MM.1S (cell line): ENCODE data around the gene CDX1.

Source experiments
- DNase-seq: peaks from one replicate; pipeline ENCODE4 v3.0.0-alpha.2; 2015
- H2AFZ ChIP-seq: fragments of 300-600 bp; sonication (generic); 2 replicates; pipeline ENCODE4 v1.6.0; 2016; ENCODE audit warnings: antibody characterized with exemption, low read length
- H3F3A ChIP-seq: fragments of 300-600 bp; sonication (generic); 2 replicates; pipeline ENCODE4 v1.6.1; 2016; ENCODE audit warnings: mild to moderate bottlenecking, antibody characterized with exemption, low read length, moderate library complexity, mixed read lengths; ENCODE audit not compliant: insufficient read depth
- H3K27ac ChIP-seq: fragments of 300-600 bp; sonication (generic); 2 replicates; pipeline ENCODE4 v1.5.1; 2016; ENCODE audit warnings: mild to moderate bottlenecking, low read length
- H3K27me3 ChIP-seq: fragments of 300-600 bp; sonication (generic); replicated peaks from 2 replicates; pipeline ENCODE4 v1.6.0; 2016; ENCODE audit warnings: low read length; ENCODE audit not compliant: insufficient read depth
- H3K36me3 ChIP-seq: fragments of 300-600 bp; sonication (generic); replicated peaks from 2 replicates; pipeline ENCODE4 v1.6.1; 2016; ENCODE audit warnings: mild to moderate bottlenecking, low read length, mixed read lengths; ENCODE audit not compliant: insufficient read depth
- H3K4me1 ChIP-seq: fragments of 300-600 bp; sonication (generic); 2 replicates; pipeline ENCODE4 v1.6.1; 2016; ENCODE audit warnings: low read length, mixed read lengths
- H3K4me2 ChIP-seq: fragments of 300-600 bp; sonication (generic); 2 replicates; pipeline ENCODE4 v1.6.0; 2016; ENCODE audit warnings: low read depth, low read length
- H3K4me3 ChIP-seq: fragments of 300-600 bp; sonication (generic); 2 replicates; pipeline ENCODE4 v1.5.1; 2016; ENCODE audit warnings: low read length, mixed read lengths
- H3K79me2 ChIP-seq: fragments of 300-600 bp; sonication (generic); 2 replicates; pipeline ENCODE4 v1.6.1; 2016; ENCODE audit warnings: mixed run types, low read length, mixed read lengths
- H3K9ac ChIP-seq: fragments of 300-600 bp; sonication (generic); 2 replicates; pipeline ENCODE4 v1.6.1; 2016; ENCODE audit warnings: low read length, mixed read lengths
- H3K9me2 ChIP-seq: fragments of 300-600 bp; sonication (generic); replicated peaks from 2 replicates; pipeline ENCODE4 v1.6.1; 2016; ENCODE audit warnings: mild to moderate bottlenecking, low read length, mixed read lengths; ENCODE audit not compliant: insufficient read depth
- H3K9me3 ChIP-seq: fragments of 300-600 bp; sonication (generic); replicated peaks from 2 replicates; pipeline ENCODE4 v1.6.1; 2016; ENCODE audit warnings: mild to moderate bottlenecking, low read length, mixed read lengths; ENCODE audit not compliant: insufficient read depth
- H4K20me1 ChIP-seq: fragments of 300-600 bp; sonication (generic); 2 replicates; pipeline ENCODE4 v1.6.1; 2016; ENCODE audit warnings: mild to moderate bottlenecking, low read length, moderate library complexity, mixed read lengths; ENCODE audit not compliant: insufficient read depth
- EZH2 ChIP-seq: fragments of 300-600 bp; sonication (generic); optimal IDR thresholded peaks from 2 replicates; pipeline ENCODE3; 2017; ENCODE audit warnings: low read depth, mild to moderate bottlenecking, antibody characterized with exemption, low read length, mixed read lengths
- EZH2phosphoT487 ChIP-seq: fragments of 300-600 bp; sonication (generic); IDR thresholded peaks from 2 replicates; pipeline ENCODE4 v1.6.1; 2018; ENCODE audit warnings: antibody characterized with exemption, low read length
- TF ChIP-seq, protein P1 (sequence below): fragments of 300-600 bp; sonication (generic); IDR thresholded peaks from 2 replicates; pipeline ENCODE4 v1.5.1; 2016; ENCODE audit warnings: antibody characterized with exemption, low read length, mixed read lengths

The CDX1 gene

GRCh38 chr5:150181766-150182545 lies 15.4 kb downstream of the CDX1 start:
- H3K9me2 ChIP-seq = no peaks in the 10 kb centered on the region
- H3K9me3 ChIP-seq = no peaks in the 10 kb centered on the region

GRCh38 chr5:150182774-150183173 lies 16.2 kb downstream of the CDX1 start:
- no peak overlapping the region for H3K4me3 ChIP-seq
- TF ChIP-seq, protein P1, sequence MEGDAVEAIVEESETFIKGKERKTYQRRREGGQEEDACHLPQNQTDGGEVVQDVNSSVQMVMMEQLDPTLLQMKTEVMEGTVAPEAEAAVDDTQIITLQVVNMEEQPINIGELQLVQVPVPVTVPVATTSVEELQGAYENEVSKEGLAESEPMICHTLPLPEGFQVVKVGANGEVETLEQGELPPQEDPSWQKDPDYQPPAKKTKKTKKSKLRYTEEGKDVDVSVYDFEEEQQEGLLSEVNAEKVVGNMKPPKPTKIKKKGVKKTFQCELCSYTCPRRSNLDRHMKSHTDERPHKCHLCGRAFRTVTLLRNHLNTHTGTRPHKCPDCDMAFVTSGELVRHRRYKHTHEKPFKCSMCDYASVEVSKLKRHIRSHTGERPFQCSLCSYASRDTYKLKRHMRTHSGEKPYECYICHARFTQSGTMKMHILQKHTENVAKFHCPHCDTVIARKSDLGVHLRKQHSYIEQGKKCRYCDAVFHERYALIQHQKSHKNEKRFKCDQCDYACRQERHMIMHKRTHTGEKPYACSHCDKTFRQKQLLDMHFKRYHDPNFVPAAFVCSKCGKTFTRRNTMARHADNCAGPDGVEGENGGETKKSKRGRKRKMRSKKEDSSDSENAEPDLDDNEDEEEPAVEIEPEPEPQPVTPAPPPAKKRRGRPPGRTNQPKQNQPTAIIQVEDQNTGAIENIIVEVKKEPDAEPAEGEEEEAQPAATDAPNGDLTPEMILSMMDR = no peak
- TF ChIP-seq EZH2 = no peak
- no peak for TF ChIP-seq EZH2phosphoT487
- no peak overlapping the region for H2AFZ ChIP-seq
- no peaks in the 10 kb centered on the region for H3K27me3 ChIP-seq
- no peaks in the 10 kb centered on the region for H3K9me3 ChIP-seq
- DNase-seq = no peak
- no peaks in the 10 kb centered on the region for H3K4me1 ChIP-seq
- H4K20me1 ChIP-seq = no peaks in the 10 kb centered on the region
- H3K4me2 ChIP-seq = no peak overlapping the region
- no peak overlapping the region for H3K9ac ChIP-seq
- H3K27ac ChIP-seq = no peak overlapping the region
- H3K36me3 ChIP-seq = no peaks in the 10 kb centered on the region
- H3K9me2 ChIP-seq = no peaks in the 10 kb centered on the region
- H3F3A ChIP-seq = no peaks in the 10 kb centered on the region
- H3K79me2 ChIP-seq = no peaks in the 10 kb centered on the region

More at GRCh38 chr5:150181766-150182545, 15.4 kb downstream of the CDX1 start:
- Histone ChIP-seq H3F3A (no peaks in the 10 kb centered on the region), H4K20me1 (no peaks in the 10 kb centered on the region), H3K36me3 (no peaks in the 10 kb centered on the region), H3K4me1 (no peaks in the 10 kb centered on the region), H2AFZ (no peak overlapping the region), H3K4me3 (no peak overlapping the region), H3K79me2 (no peaks in the 10 kb centered on the region), H3K27ac (no peak overlapping the region), H3K4me2 (no peak overlapping the region), H3K27me3 (no peaks in the 10 kb centered on the region), H3K9ac (no peak overlapping the region)
- no peak for DNase-seq
- TF ChIP-seq, protein P1 = no peak
- TF ChIP-seq EZH2 (no peak), EZH2phosphoT487 (no peak)

- no peak overlapping the region for H2AFZ ChIP-seq
- no peak overlapping the region for H3K4me3 ChIP-seq
- H3K9ac ChIP-seq = no peak overlapping the region
- H3K79me2 ChIP-seq = no peaks in the 10 kb centered on the region
- H3K27me3 ChIP-seq = 0 out of 2 replicates have a peak, but pooled peaks cover 2% of the 10 kb centered on the region
- no peak overlapping the region for H3K4me2 ChIP-seq
- H4K20me1 ChIP-seq = no peaks in the 10 kb centered on the region
- H3K9me3 ChIP-seq = no peaks in the 10 kb centered on the region
- no peak overlapping the region for H3K27ac ChIP-seq
- H3K4me1 ChIP-seq = no peaks in the 10 kb centered on the region
- H3K36me3 ChIP-seq = no peaks in the 10 kb centered on the region
- no peaks in the 10 kb centered on the region for H3F3A ChIP-seq
- TF ChIP-seq, protein P1 = no peak
- no peak for TF ChIP-seq EZH2
- no peak for TF ChIP-seq EZH2phosphoT487
- no peaks in the 10 kb centered on the region for H3K9me2 ChIP-seq
- DNase-seq = no peak
Measured at GRCh38 chr5:150183436-150183835, 16.9 kb downstream of the CDX1 start.
